GM12878 (cell line): Measurements from ENCODE around the gene NPBWR2. TPM values are rescaled to one million over a fixed set of nuclear protein-coding genes. Genes with fewer than 3 reads are reported as not detected.

Experiments
- ATAC-seq: fragments of 200-7000 bp; cut with Tn5 transposase; 3 replicates; pipeline ENCODE4 v1.9.1; 2020; ENCODE audit warnings: mild to moderate bottlenecking, moderate library complexity
- BruUV-seq: library from RNA; stranded (reverse); fragments of 400-500 nt; replicated peaks from 2 replicates; lab custom pipeline; 2021; lab: Mats Ljungman, UMichigan
- CTCF ChIA-PET: fragments of 300-600 bp; sonication (Branson Sonifier 250); formaldehyde crosslinking; extraction: SDS; loops from one replicate; lab custom pipeline; 2021; ENCODE audit warnings: inconsistent platforms; lab: Yijun Ruan, JAX
- POLR2A ChIA-PET: fragments of 350-600 bp; formaldehyde crosslinking; extraction: SDS; loops from one replicate; lab custom pipeline; 2021; ENCODE audit warnings: inconsistent platforms; lab: Charles Lee
- RAD21 ChIA-PET: fragments of 300-600 bp; sonication (Branson Sonifier 250); formaldehyde crosslinking; loops from one replicate; lab custom pipeline; 2023; ENCODE audit warnings: antibody characterized with exemption; ENCODE audit not compliant: unreplicated experiment; lab: Charles Lee
- SMC1A ChIA-PET: fragments of 300-600 bp; sonication (Branson Sonifier 250); formaldehyde crosslinking; loops from one replicate; lab custom pipeline; 2023; ENCODE audit not compliant: unreplicated experiment, uncharacterized antibody; lab: Charles Lee
- DNase-seq: peaks from one replicate; pipeline ENCODE4 v3.0.0-alpha.2; 2011; ENCODE audit warnings: low read depth, low spot score
- FAIRE-seq: peaks from 3 replicates; lab custom pipeline; 2011; peaks lifted over from hg19 to GRCh38; lab: Jason Lieb, UNC
- H2AFZ ChIP-seq: 2 replicates; pipeline ENCODE4 v1.6.0; 2011; ENCODE audit warnings: low read depth, low read length, control low read depth; ENCODE audit not compliant: control insufficient read depth
- H3K27ac ChIP-seq: 2 replicates; pipeline ENCODE4 v1.5.1; 2011; ENCODE audit warnings: control low read depth; ENCODE audit not compliant: control insufficient read depth, insufficient read depth
- H3K27me3 ChIP-seq, 2 experiments: replicated peaks in 1 of 2; 2 replicates each; pipeline versions ENCODE4 v1.6.0 to v1.6.1; 2011; ENCODE audit warnings: low read length in 1 of 2; ENCODE audit not compliant: control insufficient read depth in 2 of 2, insufficient read depth in 2 of 2
- H3K36me3 ChIP-seq, 2 experiments: 2 replicates each; pipeline ENCODE4 v1.5.1; 2011; ENCODE audit warnings: low read length in 1 of 2; ENCODE audit not compliant: control insufficient read depth in 2 of 2, insufficient read depth in 2 of 2
- H3K4me1 ChIP-seq: 2 replicates; pipeline ENCODE4 v1.6.1; 2011; ENCODE audit warnings: mild to moderate bottlenecking, low read length, moderate library complexity, mixed read lengths; ENCODE audit not compliant: control insufficient read depth, insufficient read depth
- H3K4me2 ChIP-seq: 2 replicates; pipeline ENCODE4 v1.6.0; 2011; ENCODE audit warnings: control low read depth; ENCODE audit not compliant: control insufficient read depth, insufficient read depth
- H3K4me3 ChIP-seq: fragments of 200-600 bp; sonication (generic); 2 replicates; pipeline ENCODE4 v1.5.1; 2016
- H3K79me2 ChIP-seq: 2 replicates; pipeline ENCODE4 v1.6.0; 2011; ENCODE audit warnings: low read length; ENCODE audit not compliant: control insufficient read depth, insufficient read depth
- H3K9ac ChIP-seq: 2 replicates; pipeline ENCODE4 v1.8.0; 2011; ENCODE audit warnings: low read length, control low read depth, mixed read lengths; ENCODE audit not compliant: control insufficient read depth, insufficient read depth
- H3K9me3 ChIP-seq: replicated peaks from 3 replicates; pipeline ENCODE4 v1.5.1; 2011; ENCODE audit warnings: mild to moderate bottlenecking, low read length; ENCODE audit not compliant: control insufficient read depth, insufficient read depth
- H4K20me1 ChIP-seq: 2 replicates; pipeline ENCODE4 v1.6.0; 2011; ENCODE audit not compliant: control insufficient read depth, insufficient read depth
- BCL3 ChIP-seq: IDR thresholded peaks from 2 replicates; pipeline ENCODE4 v1.6.1; 2011; ENCODE audit warnings: borderline replicate concordance, low read depth, mild to moderate bottlenecking, moderate library complexity, low read length; ENCODE audit not compliant: insufficient read depth, poor library complexity, severe bottlenecking
- CREB1 ChIP-seq: IDR thresholded peaks from 2 replicates; pipeline ENCODE4 v1.6.1; 2012; ENCODE audit warnings: low read depth, mild to moderate bottlenecking, inconsistent platforms
- CUX1 ChIP-seq: IDR thresholded peaks from 2 replicates; pipeline ENCODE4 v1.6.1; 2012; ENCODE audit warnings: improper control_type of control experiment, low read depth, low read length; ENCODE audit not compliant: insufficient replicate concordance
- ELK1 ChIP-seq: IDR thresholded peaks from 2 replicates; pipeline ENCODE4 v1.6.1; 2012; ENCODE audit warnings: low read depth, low read length, improper control_type of control experiment
- NRF1 ChIP-seq: conservative IDR thresholded peaks from 2 replicates; pipeline ENCODE4 v1.6.1; 2011; ENCODE audit warnings: mild to moderate bottlenecking, low read depth, low read length, improper control_type of control experiment
- SP1 ChIP-seq: IDR thresholded peaks from one replicate; pipeline ENCODE4 v1.6.1; 2011; ENCODE audit warnings: low read depth, low read length
- WGBS: methylation state at CpG from one replicate; pipeline ENCODE4 v1.1.6; 2016; ENCODE audit warnings: low lambda C conversion rate; ENCODE audit not compliant: insufficient replicate concordance, insufficient coverage; ENCODE audit errors: missing lambda C conversion rate; 5-methylcytosine and 5-hydroxymethylcytosine counted together
- in situ Hi-C: fragments of 300-500 bp; cut with MboI; formaldehyde crosslinking; loops from 9 replicates; pipeline ENCODE4 v1.14.3; 2018; ENCODE audit warnings: mixed read lengths
- intact Hi-C: fragments of 100-400 bp; cut with micrococcal nuclease; formaldehyde crosslinking; loops from one replicate; pipeline ENCODE4 v1.14.2; 2022; ENCODE audit not compliant: unreplicated experiment
- polyA plus RNA-seq, 11 experiments: library from polyadenylated mRNA; depleted of rRNA in 4 of 11; unstranded in 6 of 11; stranded (reverse) in 5 of 11; fragments of >200 nt; fragmentation: Nextera tagmentation in 4 of 11; fragmentation: Illumina TruSeq in 1 of 11; extraction: Ambion mirVana in 4 of 11; extraction: Trizol in 1 of 11; gene quantifications; 1 replicate in 1 of 11; 2 replicates in 10 of 11; pipeline versions ENCODE4 v1.2.1 to v1.2.3, GENCODE V29; 2011 to 2016; ENCODE audit warnings: inconsistent platforms in 2 of 11, missing spikeins in 2 of 11, low read depth in 1 of 11
- total RNA-seq, 4 experiments: library from RNA; depleted of rRNA in 3 of 4; stranded (reverse); fragments of >200 nt in 3 of 4; fragmentation: Illumina TruSeq in 1 of 4; extraction: Trizol in 1 of 4; gene quantifications; 2 replicates each; pipeline versions ENCODE4 v1.2.1 to v1.2.3, GENCODE V29; 2013 to 2021

NPBWR2 gene
- total and polyA plus RNA-seq, 10 of the 15 experiments (the other 5 are each of a cell fraction or from before 2014, with no cell fraction given), result not detected

- DNase-seq (no peak), FAIRE-seq (no peak), ATAC-seq (no peak)
- no peak overlapping the region for H3K4me2 ChIP-seq
- H3K9me3 ChIP-seq, result peaks cover 5% of the 10 kb centered on the region; the same call in 2 of the 3 replicates
- no peak overlapping the region for H3K9ac ChIP-seq
- WGBS, result 46% methylated on average over 13 of the region's 14 CpGs
- no peaks in the 10 kb centered on the region for H3K36me3 ChIP-seq
- H3K79me2 ChIP-seq, result no peaks in the 10 kb centered on the region
- H3K27me3 ChIP-seq, result peaks cover 1 to 4% of the 10 kb centered on the region in 2 experiments
- no peak overlapping the region for H2AFZ ChIP-seq
- CTCF ChIA-PET, result no interaction called here
- intact Hi-C loops, result no loop called here
- H3K27ac ChIP-seq, result no peak overlapping the region
- BruUV-seq, result no TSS peak
- no peak for TF ChIP-seq SP1
- TF ChIP-seq, all 136 proteins: peak for 0
- Histone ChIP-seq H3K4me3 (no peak overlapping the region), H3K4me1 (no peaks in the 10 kb centered on the region), H4K20me1 (no peaks in the 10 kb centered on the region)
- RAD21 ChIA-PET, result no interaction called here
- in situ Hi-C loops, result no loop called here
- SMC1A ChIA-PET, result interaction anchor here (0.5 kb wide), 1 partner anchor 852 kb away, joined by 3 read pairs; no protein-coding TSS in a partner anchor
- POLR2A ChIA-PET, result no interaction called here
Measured at GRCh38 chr20:64143018-64143801, 35.8 kb upstream of the NPBWR2 start.

- Histone ChIP-seq H3K9ac (no peak overlapping the region), H3K36me3 (no peaks in the 10 kb centered on the region), H2AFZ (no peak overlapping the region), H3K4me3 (no peak overlapping the region), H4K20me1 (no peaks in the 10 kb centered on the region), H3K27ac (no peak overlapping the region), H3K79me2 (no peaks in the 10 kb centered on the region), H3K4me2 (no peak overlapping the region), H3K27me3 (peaks cover 1 to 4% of the 10 kb centered on the region in 2 experiments), H3K9me3 (peaks cover 5% of the 10 kb centered on the region; the same call in 2 of the 3 replicates), H3K4me1 (no peaks in the 10 kb centered on the region)
- DNase-seq (no peak), FAIRE-seq (no peak), ATAC-seq (no peak)
- 24% methylated on average over 9 of the region's 9 CpGs for WGBS
- ChIA-PET POLR2A (no interaction called here), SMC1A (interaction anchor here (0.5 kb wide), 1 partner anchor 851 kb away, joined by 3 read pairs; no protein-coding TSS in a partner anchor), CTCF (interaction anchor here (0.6 kb wide), 1 partner anchor 22 kb away, joined by 3 read pairs; no protein-coding TSS in a partner anchor), RAD21 (no interaction called here)
- intact Hi-C loops, result no loop called here
- BruUV-seq, result no TSS peak
- in situ Hi-C loops, result no loop called here
- TF ChIP-seq ELK1, result no peak
- TF ChIP-seq CREB1, result no peak
- TF ChIP-seq NRF1, result no peak
- TF ChIP-seq BCL3, result peak; percentile 21
- no peak for TF ChIP-seq CUX1
Measured at GRCh38 chr20:64142590-64142989, 35.2 kb upstream of the NPBWR2 start.
